ENCODE results near the gene UGT1A9. TPM values are rescaled to one million over a fixed set of nuclear protein-coding genes. Genes with fewer than 3 reads are reported as not detected.

UGT1A9 gene
- total and polyA plus RNA-seq, 2 of the 4 experiments (the other 2 are of a cell fraction) = not detected

- H2BK120ac ChIP-seq (ENCODE audit: low read depth, low read length) = no peak overlapping the region
- no peak overlapping the region for H2AK9ac ChIP-seq (replicated peaks; ENCODE audit: low read depth, low read length, poor library complexity)
- H3K36me3 ChIP-seq (ENCODE audit: control insufficient read depth, insufficient read depth, low read length) = no peaks in the 10 kb centered on the region
- no peak overlapping the region for H3K23ac ChIP-seq (ENCODE audit: low read depth, low read length)
- no peak overlapping the region for H3K4ac ChIP-seq (ENCODE audit: low read depth, low read length)
- in situ Hi-C loops (cut with MboI; ENCODE audit: low sequenced_read_pairs) (no loop called here), dilution Hi-C loops (cut with HindIII; ENCODE audit: low sequenced_read_pairs, unreplicated experiment) (no loop called here), intact Hi-C loops (cut with micrococcal nuclease) (no loop called here)
- H2BK20ac ChIP-seq (ENCODE audit: low read depth, low read length) = no peak overlapping the region
- no TSS peak for BruUV-seq (replicated peaks)
- CTCF ChIA-PET = no interaction called here
- 57% methylated on average over 13 of the region's 17 CpGs; no CpG with 5 or more reads in 1 of the 2 experiments for WGBS, 2 experiments (ENCODE audit: extremely low coverage in 2 of 2, insufficient read length in 1 of 2)
- no peak overlapping the region for H3K9ac ChIP-seq (ENCODE audit: low read depth, low read length)
- DNase-seq (no peak), ATAC-seq (ENCODE audit: low read depth) (no peak)
- H3K4me2 ChIP-seq (ENCODE audit: low read depth, low read length) = no peak overlapping the region
- no peak overlapping the region for H2AK5ac ChIP-seq (ENCODE audit: low read depth, low read length)
- H3K18ac ChIP-seq (ENCODE audit: low read depth, low read length) = no peak overlapping the region
- H2BK5ac ChIP-seq (ENCODE audit: low read depth, low read length, poor library complexity, severe bottlenecking) = no peak overlapping the region
- H4K91ac ChIP-seq (ENCODE audit: insufficient read depth, low read depth, low read length) = no peak overlapping the region
- no peak overlapping the region for H3K27ac ChIP-seq (ENCODE audit: insufficient read depth, low read length)
- H3K56ac ChIP-seq (ENCODE audit: extremely low read depth, insufficient read depth, low read length) = no peak overlapping the region
- H3K9me3 ChIP-seq (ENCODE audit: control insufficient read depth, insufficient read depth, low read length) = no peaks in the 10 kb centered on the region; the same call in 1 of the 2 replicates
- TF ChIP-seq BHLHE40 (IDR thresholded peaks at IDR 0.05; ENCODE audit: low read depth, low read length) (no peak), SMC3 (IDR thresholded peaks at IDR 0.05; ENCODE audit: low read depth, low read length) (no peak), RCOR1 (IDR thresholded peaks at IDR 0.05; ENCODE audit: insufficient replicate concordance, low read length) (no peak), CTCF (conservative IDR thresholded peaks at IDR 0.05; ENCODE audit: low read depth, low read length) (no peak), MAZ (IDR thresholded peaks at IDR 0.05; ENCODE audit: borderline replicate concordance, low read depth, low read length) (no peak), FOS (IDR thresholded peaks at IDR 0.05; ENCODE audit: low read depth, low read length) (no peak), MAFK (IDR thresholded peaks at IDR 0.05; ENCODE audit: low read depth, low read length) (no peak), NFE2L2 (IDR thresholded peaks at IDR 0.05; ENCODE audit: low read depth, low read length) (no peak), CEBPB (IDR thresholded peaks at IDR 0.05; ENCODE audit: low read depth, low read length) (no peak), CHD1 (IDR thresholded peaks at IDR 0.05; ENCODE audit: low read depth, low read length) (no peak), RFX5 (IDR thresholded peaks at IDR 0.05; ENCODE audit: low read depth, low read length) (no peak), ELK1 (IDR thresholded peaks at IDR 0.05; ENCODE audit: borderline replicate concordance, low read depth, low read length) (no peak), MXI1 (IDR thresholded peaks at IDR 0.05; ENCODE audit: borderline replicate concordance, low read depth, low read length) (no peak), POLR2A (IDR thresholded peaks at IDR 0.05; ENCODE audit: low read depth, low read length) (no peak), USF2 (IDR thresholded peaks at IDR 0.05; ENCODE audit: low read depth, low read length) (no peak), RAD21 (IDR thresholded peaks at IDR 0.05; ENCODE audit: low read length) (no peak)
- H3K9me1 ChIP-seq (ENCODE audit: insufficient read depth, low read length) = no peaks in the 10 kb centered on the region
- POLR2A ChIA-PET (ENCODE audit: unreplicated experiment) = no interaction called here
- H2BK15ac ChIP-seq (ENCODE audit: low read depth, low read length) = no peak overlapping the region
- H4K20me1 ChIP-seq (ENCODE audit: insufficient read depth, low read length) = no peaks in the 10 kb centered on the region
- H2AFZ ChIP-seq (replicated peaks; ENCODE audit: low read length, poor library complexity) = no peak overlapping the region
- H4K8ac ChIP-seq (ENCODE audit: low read depth in 2 of 2, low read length in 2 of 2) = no peak overlapping the region
- H3K27me3 ChIP-seq (ENCODE audit: control insufficient read depth, insufficient read depth, low read length) = peaks cover 10% of the 10 kb centered on the region
- H3K4me1 ChIP-seq (ENCODE audit: control insufficient read depth, insufficient read depth, low read length) = no peaks in the 10 kb centered on the region
- no peaks in the 10 kb centered on the region for H3K79me1 ChIP-seq (ENCODE audit: low read depth in 1 of 2, low read length in 2 of 2)
- H3K14ac ChIP-seq (replicated peaks; ENCODE audit: low read depth, low read length) = no peak overlapping the region
- no peak overlapping the region for H3K4me3 ChIP-seq (ENCODE audit: insufficient read depth, low read depth, low read length)
- H4K5ac ChIP-seq (ENCODE audit: low read depth, low read length) = no peak overlapping the region
Observed at GRCh38 chr2:233794128-233794658, 122.5 kb downstream of the UGT1A9 start.
